ENCODE measurements around the gene SEMA5A. TPM values are rescaled to one million over a fixed set of nuclear protein-coding genes. Genes with fewer than 3 reads are reported as not detected.

The SEMA5A gene
- total RNA-seq, 1 experiment from 2014 or later, result 34.3 TPM

DNA sequence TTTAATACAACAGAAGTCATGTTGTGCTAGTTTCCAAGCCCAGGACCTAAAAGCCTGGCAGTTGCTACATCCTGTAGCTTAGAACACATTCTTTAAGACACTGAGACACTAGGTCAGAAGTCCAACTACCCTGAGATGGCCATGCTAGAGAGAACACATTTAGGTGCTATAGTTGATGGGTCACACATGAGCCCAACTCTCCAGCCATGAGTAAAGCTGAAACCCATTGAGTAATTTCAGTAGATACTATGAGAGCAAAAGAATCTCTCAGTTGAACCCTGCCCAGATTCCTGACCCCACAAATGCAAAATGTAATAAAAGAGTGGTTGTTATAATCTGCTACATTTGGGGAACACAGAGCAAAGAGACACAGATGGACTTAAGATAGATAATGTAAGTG is 164.4 kb downstream of the SEMA5A start:
- H3K36me3 Mint-ChIP-seq (ENCODE audit: insufficient read depth, unreplicated experiment), result peaks cover 15% of the 10 kb centered on the region
- Histone ChIP-seq H3K4me3 (ENCODE audit: low read depth, low read length) (no peak overlapping the region), H3K4me1 (peaks cover 23% of the 10 kb centered on the region), H3K9me3 (no peaks in the 10 kb centered on the region), H3K27me3 (replicated peaks; ENCODE audit: control insufficient read depth, insufficient read depth, low read length) (no peaks in the 10 kb centered on the region), H3K36me3 (ENCODE audit: control insufficient read depth, insufficient read depth, low read length) (no peaks in the 10 kb centered on the region)
- peaks cover 10% of the 10 kb centered on the region for H3K9me3 Mint-ChIP-seq (ENCODE audit: unreplicated experiment)
- TF ChIP-seq, protein P1, sequence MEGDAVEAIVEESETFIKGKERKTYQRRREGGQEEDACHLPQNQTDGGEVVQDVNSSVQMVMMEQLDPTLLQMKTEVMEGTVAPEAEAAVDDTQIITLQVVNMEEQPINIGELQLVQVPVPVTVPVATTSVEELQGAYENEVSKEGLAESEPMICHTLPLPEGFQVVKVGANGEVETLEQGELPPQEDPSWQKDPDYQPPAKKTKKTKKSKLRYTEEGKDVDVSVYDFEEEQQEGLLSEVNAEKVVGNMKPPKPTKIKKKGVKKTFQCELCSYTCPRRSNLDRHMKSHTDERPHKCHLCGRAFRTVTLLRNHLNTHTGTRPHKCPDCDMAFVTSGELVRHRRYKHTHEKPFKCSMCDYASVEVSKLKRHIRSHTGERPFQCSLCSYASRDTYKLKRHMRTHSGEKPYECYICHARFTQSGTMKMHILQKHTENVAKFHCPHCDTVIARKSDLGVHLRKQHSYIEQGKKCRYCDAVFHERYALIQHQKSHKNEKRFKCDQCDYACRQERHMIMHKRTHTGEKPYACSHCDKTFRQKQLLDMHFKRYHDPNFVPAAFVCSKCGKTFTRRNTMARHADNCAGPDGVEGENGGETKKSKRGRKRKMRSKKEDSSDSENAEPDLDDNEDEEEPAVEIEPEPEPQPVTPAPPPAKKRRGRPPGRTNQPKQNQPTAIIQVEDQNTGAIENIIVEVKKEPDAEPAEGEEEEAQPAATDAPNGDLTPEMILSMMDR (IDR thresholded peaks at IDR 0.05; ENCODE audit: insufficient read depth in 1 of 2, low read depth in 1 of 2, low read length in 1 of 2, severe bottlenecking in 1 of 2, unreplicated experiment in 1 of 2), result no peak
- no peak overlapping the region for H3K4me3 Mint-ChIP-seq (ENCODE audit: unreplicated experiment)
- DNase-seq, result no peak
- peaks cover 17% of the 10 kb centered on the region for H3K4me1 Mint-ChIP-seq (ENCODE audit: low read depth, unreplicated experiment)
- H3K27me3 Mint-ChIP-seq (ENCODE audit: insufficient read depth, unreplicated experiment), result no peaks in the 10 kb centered on the region
- BruUV-seq (replicated peaks), result no TSS peak
- no peak overlapping the region for H3K27ac Mint-ChIP-seq (ENCODE audit: unreplicated experiment)
- ChIA-PET POLR2A (no interaction called here), CTCF (no interaction called here)
- intact Hi-C loops (cut with micrococcal nuclease; ENCODE audit: unreplicated experiment), result no loop called here

DNA sequence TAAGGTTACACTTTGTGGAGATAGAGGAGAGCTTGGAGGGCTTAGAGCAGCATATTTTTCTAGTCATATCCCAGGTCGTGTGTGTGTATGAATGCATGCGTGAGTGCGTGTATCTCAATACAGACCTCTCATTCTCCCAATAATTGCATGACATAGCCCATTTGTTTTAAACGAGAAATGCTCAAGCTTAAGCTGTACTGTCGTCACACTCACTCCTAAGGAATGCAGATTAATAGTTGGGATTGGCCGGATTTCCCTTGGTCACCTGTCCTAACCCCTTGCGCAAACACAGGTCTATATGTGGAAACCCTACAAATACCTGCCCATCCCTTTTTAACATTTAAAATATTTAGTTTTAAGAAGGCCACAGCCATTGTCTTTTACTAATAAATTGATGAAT is 165.8 kb downstream of the SEMA5A start:
- Histone ChIP-seq H3K9me3 (no peaks in the 10 kb centered on the region), H3K4me3 (ENCODE audit: low read depth, low read length) (no peak overlapping the region), H3K36me3 (ENCODE audit: control insufficient read depth, insufficient read depth, low read length) (no peaks in the 10 kb centered on the region), H3K27me3 (replicated peaks; ENCODE audit: control insufficient read depth, insufficient read depth, low read length) (no peaks in the 10 kb centered on the region), H3K4me1 (peaks cover 23% of the 10 kb centered on the region)
- Mint-ChIP-seq H3K27me3 (ENCODE audit: insufficient read depth, unreplicated experiment) (no peaks in the 10 kb centered on the region), H3K27ac (ENCODE audit: unreplicated experiment) (peak overlapping the region; percentile 35), H3K4me1 (ENCODE audit: low read depth, unreplicated experiment) (peaks cover 26% of the 10 kb centered on the region), H3K9me3 (ENCODE audit: unreplicated experiment) (peaks cover 10% of the 10 kb centered on the region), H3K36me3 (ENCODE audit: insufficient read depth, unreplicated experiment) (peaks cover 15% of the 10 kb centered on the region), H3K4me3 (ENCODE audit: unreplicated experiment) (no peak overlapping the region)
- intact Hi-C loops (cut with micrococcal nuclease; ENCODE audit: unreplicated experiment), result no loop called here
- BruUV-seq (replicated peaks), result no TSS peak
- ChIA-PET CTCF (no interaction called here), POLR2A (no interaction called here)
- TF ChIP-seq, protein P1 (IDR thresholded peaks at IDR 0.05; ENCODE audit: insufficient read depth in 1 of 2, low read depth in 1 of 2, low read length in 1 of 2, severe bottlenecking in 1 of 2, unreplicated experiment in 1 of 2), result no peak
- DNase-seq, result peak; percentile 53 to 63

DNA sequence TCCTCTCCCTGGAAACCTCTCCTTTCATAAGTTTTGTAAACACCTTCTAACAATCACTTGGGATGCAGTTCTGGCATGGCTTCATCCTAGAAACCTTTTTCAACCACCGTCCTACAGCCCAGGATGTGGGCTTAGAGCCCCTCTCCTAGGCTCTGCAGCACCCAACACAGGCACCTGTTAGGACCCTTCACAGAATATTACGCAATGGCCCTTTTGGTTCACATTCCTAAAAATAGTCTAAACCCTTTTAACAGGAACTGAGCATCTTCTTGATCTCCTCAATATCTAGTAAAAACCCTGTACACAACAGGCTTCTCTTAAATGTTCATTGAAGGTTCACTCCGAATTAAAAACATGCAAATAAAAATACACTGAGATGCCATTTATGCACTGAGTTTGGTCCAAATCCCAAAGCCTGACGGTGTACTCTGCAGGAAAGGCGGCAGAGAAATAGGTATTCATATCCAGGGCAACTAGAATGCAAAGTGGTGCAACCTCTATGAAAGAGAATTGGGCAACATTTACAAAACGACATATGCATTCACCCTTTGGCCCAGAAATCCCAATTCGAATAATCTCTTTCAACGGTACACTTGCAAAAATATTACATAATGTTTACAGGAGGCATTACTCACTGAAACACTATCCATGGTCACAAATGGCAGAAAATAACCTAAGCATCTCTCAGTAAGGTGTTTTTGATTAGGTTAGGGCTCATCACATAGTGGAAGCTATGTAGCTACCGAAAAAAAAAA is 169.3 kb downstream of the SEMA5A start:
- Histone ChIP-seq H3K9me3 (no peaks in the 10 kb centered on the region), H3K4me1 (peaks cover 21% of the 10 kb centered on the region), H3K27me3 (replicated peaks; ENCODE audit: control insufficient read depth, insufficient read depth, low read length) (no peaks in the 10 kb centered on the region), H3K36me3 (ENCODE audit: control insufficient read depth, insufficient read depth, low read length) (no peaks in the 10 kb centered on the region), H3K4me3 (ENCODE audit: low read depth, low read length) (no peak overlapping the region)
- Mint-ChIP-seq H3K9me3 (ENCODE audit: unreplicated experiment) (peaks cover 10% of the 10 kb centered on the region), H3K4me3 (ENCODE audit: unreplicated experiment) (no peak overlapping the region), H3K27me3 (ENCODE audit: insufficient read depth, unreplicated experiment) (no peaks in the 10 kb centered on the region), H3K4me1 (ENCODE audit: low read depth, unreplicated experiment) (peaks cover 26% of the 10 kb centered on the region), H3K36me3 (ENCODE audit: insufficient read depth, unreplicated experiment) (peaks cover 20% of the 10 kb centered on the region), H3K27ac (ENCODE audit: unreplicated experiment) (peak overlapping the region; percentile 7)
- no TSS peak for BruUV-seq (replicated peaks)
- ChIA-PET CTCF (no interaction called here), POLR2A (no interaction called here)
- intact Hi-C loops (cut with micrococcal nuclease; ENCODE audit: unreplicated experiment), result no loop called here
- TF ChIP-seq, protein P1 (IDR thresholded peaks at IDR 0.05; ENCODE audit: insufficient read depth in 1 of 2, low read depth in 1 of 2, low read length in 1 of 2, severe bottlenecking in 1 of 2, unreplicated experiment in 1 of 2), result no peak
- no peak for DNase-seq
